ENCODE measurements around the gene OR2T29.
"Not testable (repeated sequence)": the region's sequence is repeated elsewhere in the genome, so short reads cannot be mapped to it uniquely, and the experiment has no call there.

OR2T29 gene

DNA sequence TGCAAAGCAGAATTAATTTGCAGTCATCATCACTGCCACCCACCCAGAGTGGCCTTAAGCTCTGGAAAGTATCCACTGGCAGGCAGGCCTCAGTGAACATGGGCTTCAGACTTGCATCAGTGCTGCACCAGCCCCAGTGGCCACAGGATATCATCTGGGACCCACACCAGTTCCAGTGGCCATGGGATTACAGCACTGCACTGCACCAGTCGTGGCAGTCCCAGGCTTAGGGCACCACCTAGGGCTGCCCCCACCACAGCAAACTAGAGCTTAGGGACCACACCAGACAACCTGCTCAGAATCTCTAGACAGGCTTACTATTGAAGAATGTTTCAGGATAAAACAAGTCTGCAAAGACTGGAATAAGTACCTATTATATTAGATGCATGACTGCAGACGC lies 15.2 kb downstream of the OR2T29 start:
- DNase-seq; in situ Hi-C loops (cut with HindIII; ENCODE audit: low pct_ligation_motif_present, low pct_unique_long_range_greater_than_20kb, low sequenced_read_pairs): not testable (repeated sequence)

DNA sequence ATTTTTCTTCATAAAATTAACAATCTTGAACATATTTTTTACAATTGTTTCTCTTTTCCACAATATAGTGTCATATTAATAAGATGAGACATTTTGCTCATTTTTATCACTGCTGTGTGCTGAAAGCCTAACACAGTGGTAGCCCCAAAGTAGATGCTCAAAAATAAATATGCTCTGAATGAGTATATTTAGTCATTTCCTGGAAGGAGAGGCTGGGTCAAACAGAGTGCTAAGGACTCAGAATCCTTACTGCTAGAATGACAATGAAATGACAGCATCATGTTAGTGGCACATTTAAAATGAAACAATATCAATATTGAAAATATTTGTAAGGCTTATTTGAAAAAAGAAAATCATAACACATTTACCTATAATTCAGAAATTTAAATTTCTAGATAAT lies 25.1 kb downstream of the OR2T29 start:
- DNase-seq; in situ Hi-C loops (cut with HindIII; ENCODE audit: low pct_ligation_motif_present, low pct_unique_long_range_greater_than_20kb, low sequenced_read_pairs): not testable (repeated sequence)

DNA sequence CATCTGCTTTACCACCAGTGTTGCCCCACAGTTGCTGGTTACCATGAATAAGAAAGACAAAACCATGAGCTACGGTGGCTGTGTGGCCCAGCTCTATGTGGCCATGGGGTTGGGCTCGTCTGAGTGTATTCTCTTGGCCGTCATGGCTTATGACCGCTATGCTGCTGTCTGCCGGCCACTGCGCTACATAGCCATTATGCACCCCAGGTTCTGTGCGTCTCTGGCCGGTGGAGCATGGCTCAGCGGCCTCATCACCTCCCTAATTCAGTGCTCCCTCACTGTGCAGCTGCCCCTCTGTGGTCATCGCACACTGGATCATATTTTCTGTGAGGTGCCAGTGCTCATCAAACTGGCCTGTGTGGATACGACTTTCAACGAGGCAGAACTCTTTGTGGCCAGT lies 40.7 kb downstream of the OR2T29 start:
- DNase-seq = no peak
- in situ Hi-C loops (cut with HindIII; ENCODE audit: low pct_ligation_motif_present, low pct_unique_long_range_greater_than_20kb, low sequenced_read_pairs) = no loop called here

DNA sequence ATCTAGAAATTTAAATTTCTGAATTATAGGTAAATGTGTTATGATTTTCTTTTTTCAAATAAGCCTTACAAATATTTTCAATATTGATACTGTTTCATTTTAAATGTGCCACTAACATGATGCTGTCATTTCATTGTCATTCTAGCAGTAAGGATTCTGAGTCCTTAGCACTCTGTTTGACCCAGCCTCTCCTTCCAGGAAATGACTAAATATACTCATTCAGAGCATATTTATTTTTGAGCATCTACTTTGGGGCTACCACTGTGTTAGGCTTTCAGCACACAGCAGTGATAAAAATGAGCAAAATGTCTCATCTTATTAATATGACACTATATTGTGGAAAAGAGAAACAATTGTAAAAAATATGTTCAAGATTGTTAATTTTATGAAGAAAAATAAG lies 52.4 kb downstream of the OR2T29 start:
- in situ Hi-C loops (cut with HindIII; ENCODE audit: low pct_ligation_motif_present, low pct_unique_long_range_greater_than_20kb, low sequenced_read_pairs); DNase-seq: not testable (repeated sequence)

DNA sequence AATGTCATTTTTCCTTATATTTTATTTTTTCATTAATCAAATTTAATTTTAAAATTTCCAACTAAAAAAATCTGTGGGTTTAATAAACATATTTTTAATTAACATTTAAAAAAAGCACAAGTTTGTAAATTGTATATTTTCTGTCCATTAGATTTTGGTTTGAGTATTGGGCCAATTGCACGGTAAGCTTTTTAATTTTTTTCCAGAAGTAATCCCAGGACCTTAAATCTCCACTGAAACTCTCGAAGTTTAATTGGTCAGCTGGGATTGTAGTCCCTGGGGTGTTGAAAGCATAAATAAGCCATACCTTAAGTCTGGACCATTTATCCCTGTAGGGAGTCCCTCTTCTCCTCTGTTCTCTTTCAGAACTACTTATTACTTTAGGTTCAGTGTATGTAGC lies 54.8 kb downstream of the OR2T29 start, which contains the start of gene OR2G6:
Gene OR2G6, plus strand, starts transcription at position 301 of the 400 bp plus-strand sequence. CDS start 13,574 bp downstream, outside the sequence.
- DNase-seq; in situ Hi-C loops (cut with HindIII; ENCODE audit: low pct_ligation_motif_present, low pct_unique_long_range_greater_than_20kb, low sequenced_read_pairs): not testable (repeated sequence)
